Right lobe of liver (tissue), 4 donors: ENCODE measurements around the gene CTSA.

ENCODE experiments used
- CTCF ChIP-seq, 4 donors: fragments of 200-600 bp in 3 of 4; fragments of 450-650 bp in 1 of 4; IDR thresholded peaks; one replicate each; pipeline versions ENCODE4 v1.5.1 to v1.8.0; 2016 to 2022; ENCODE audit warnings: antibody characterized with exemption in 4 of 4, mild to moderate bottlenecking in 2 of 4
- POLR2A ChIP-seq: fragments of 450-650 bp; IDR thresholded peaks from one replicate; pipeline ENCODE4 v1.6.1; 2017; ENCODE audit warnings: antibody characterized with exemption, mild to moderate bottlenecking
- donor health status: DM: no; HTN: no; CAD: no.
- donor health status: DM: no; HTN: no; CAD: no.
- donor health status: DM: no; HTN: yes; CAD: no.

GRCh38 chr20:45925821-45926506 lies 34.8 kb downstream of the CTSA start:
- TF ChIP-seq POLR2A, result no peak
- no peak for TF ChIP-seq CTCF (IDR thresholded peaks at IDR 0.05)
